ENCODE data around the gene LIPC. TPM values are rescaled to one million over a fixed set of nuclear protein-coding genes. Genes with fewer than 3 reads are reported as not detected.

Gene LIPC
- total and polyA plus RNA-seq, 2 donors (not counting 3 experiments of a cell fraction or from before 2014, with no cell fraction given): not detected

DNA sequence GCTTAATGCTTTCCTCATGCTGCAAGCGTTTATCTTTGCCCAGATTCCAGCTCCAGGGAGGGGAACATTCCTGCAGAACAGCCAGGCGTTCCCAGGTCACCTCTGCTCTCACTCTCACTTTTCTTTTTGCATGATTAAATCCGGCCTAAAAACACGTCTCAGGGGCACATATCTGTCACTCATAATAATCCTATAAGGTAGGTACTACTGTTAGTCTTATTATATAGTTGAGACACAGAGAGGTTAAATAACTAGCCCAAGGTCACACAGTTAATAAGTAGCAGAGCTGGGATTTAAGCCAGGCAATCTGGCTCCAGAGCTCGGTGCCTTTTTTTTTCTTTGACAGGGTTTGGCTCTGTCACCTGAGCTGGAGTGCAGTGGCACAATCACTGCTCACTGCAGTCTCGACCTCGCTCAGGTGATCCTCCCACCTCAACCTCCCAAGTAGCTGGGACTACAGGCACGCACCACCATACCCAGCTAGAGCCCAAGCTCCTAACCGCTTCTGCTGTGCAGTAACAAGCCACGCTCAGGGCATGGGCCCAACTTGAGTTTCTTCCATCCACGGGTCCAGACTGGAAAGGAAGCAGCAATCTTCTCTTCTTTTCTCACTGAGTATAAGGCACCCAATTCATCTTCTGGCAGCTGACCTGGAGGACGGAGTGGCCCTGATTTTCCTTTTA is 96.5 kb downstream of the LIPC start:
- Histone ChIP-seq H3K4me2 (ENCODE audit: insufficient read depth, low read length) (no peak overlapping the region), H3K79me2 (ENCODE audit: control insufficient read depth, insufficient read depth, low read length) (no peaks in the 10 kb centered on the region), H3K9me3 (replicated peaks; ENCODE audit: control insufficient read depth, insufficient read depth, low read length) (no peaks in the 10 kb centered on the region), H3K27ac (ENCODE audit: insufficient read depth, low read depth, low read length) (no peak overlapping the region), H3K4me1 (ENCODE audit: control insufficient read depth, extremely low read depth, insufficient read depth, low read length) (no peaks in the 10 kb centered on the region), H3K9ac (replicated peaks; ENCODE audit: extremely low read depth, insufficient read depth, low read length) (no peak overlapping the region), H3K27me3 (ENCODE audit: control insufficient read depth in 2 of 2, insufficient read depth in 2 of 2, low read length in 2 of 2) (peaks cover 0 to 3% of the 10 kb centered on the region in 2 experiments), H4K20me1 (replicated peaks; ENCODE audit: control insufficient read depth, extremely low read depth, insufficient read depth, low read length) (no peaks in the 10 kb centered on the region), H3K4me3 (replicated peaks in 1 of 3; ENCODE audit: insufficient read depth in 1 of 3, low read depth in 1 of 3, low read length in 3 of 3) (no peak overlapping the region), H3K36me3 (ENCODE audit: control insufficient read depth in 2 of 2, extremely low read depth in 1 of 2, insufficient read depth in 2 of 2, low read length in 2 of 2) (no peaks in the 10 kb centered on the region), H2AFZ (ENCODE audit: low read depth, low read length) (no peak overlapping the region), H3K9me1 (replicated peaks; ENCODE audit: control insufficient read depth, extremely low read depth, insufficient read depth, low read length) (no peaks in the 10 kb centered on the region)
- no peak for DNase-seq (ENCODE audit: low read depth, low spot score)
- TF ChIP-seq POLR2AphosphoS5 (IDR thresholded peaks at IDR 0.05; ENCODE audit: insufficient read depth, low read depth, low read length) (no peak), POLR2A (IDR thresholded peaks at IDR 0.05; ENCODE audit: low read depth, low read length) (no peak), MYC (IDR thresholded peaks at IDR 0.05; ENCODE audit: low read depth, low read length) (no peak), EZH2 (IDR thresholded peaks at IDR 0.05; ENCODE audit: borderline replicate concordance, low read depth, low read length, severe bottlenecking) (no peak), FOS (IDR thresholded peaks at IDR 0.05; ENCODE audit: borderline replicate concordance, insufficient read depth, low read length) (no peak), GATA2 (IDR thresholded peaks at IDR 0.05; ENCODE audit: insufficient read depth, insufficient read length, low read depth, low read length) (no peak), JUN (IDR thresholded peaks at IDR 0.05; ENCODE audit: borderline replicate concordance, insufficient read depth, insufficient read length, low read depth) (no peak)
- TF ChIP-seq, protein P1, sequence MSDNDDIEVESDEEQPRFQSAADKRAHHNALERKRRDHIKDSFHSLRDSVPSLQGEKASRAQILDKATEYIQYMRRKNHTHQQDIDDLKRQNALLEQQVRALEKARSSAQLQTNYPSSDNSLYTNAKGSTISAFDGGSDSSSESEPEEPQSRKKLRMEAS (IDR thresholded peaks at IDR 0.05; ENCODE audit: insufficient read depth, insufficient read length): no peak
- TF ChIP-seq, protein P2, sequence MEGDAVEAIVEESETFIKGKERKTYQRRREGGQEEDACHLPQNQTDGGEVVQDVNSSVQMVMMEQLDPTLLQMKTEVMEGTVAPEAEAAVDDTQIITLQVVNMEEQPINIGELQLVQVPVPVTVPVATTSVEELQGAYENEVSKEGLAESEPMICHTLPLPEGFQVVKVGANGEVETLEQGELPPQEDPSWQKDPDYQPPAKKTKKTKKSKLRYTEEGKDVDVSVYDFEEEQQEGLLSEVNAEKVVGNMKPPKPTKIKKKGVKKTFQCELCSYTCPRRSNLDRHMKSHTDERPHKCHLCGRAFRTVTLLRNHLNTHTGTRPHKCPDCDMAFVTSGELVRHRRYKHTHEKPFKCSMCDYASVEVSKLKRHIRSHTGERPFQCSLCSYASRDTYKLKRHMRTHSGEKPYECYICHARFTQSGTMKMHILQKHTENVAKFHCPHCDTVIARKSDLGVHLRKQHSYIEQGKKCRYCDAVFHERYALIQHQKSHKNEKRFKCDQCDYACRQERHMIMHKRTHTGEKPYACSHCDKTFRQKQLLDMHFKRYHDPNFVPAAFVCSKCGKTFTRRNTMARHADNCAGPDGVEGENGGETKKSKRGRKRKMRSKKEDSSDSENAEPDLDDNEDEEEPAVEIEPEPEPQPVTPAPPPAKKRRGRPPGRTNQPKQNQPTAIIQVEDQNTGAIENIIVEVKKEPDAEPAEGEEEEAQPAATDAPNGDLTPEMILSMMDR (IDR thresholded peaks at IDR 0.05; ENCODE audit: extremely low read depth in 1 of 2, insufficient read depth in 1 of 2, low read depth in 1 of 2, low read length in 2 of 2): no peak
- no TSS peak for BruUV-seq (replicated peaks)
- intact Hi-C loops (cut with micrococcal nuclease): no loop called here
- dilution Hi-C loops (cut with MboI; ENCODE audit: extremely low pct_ligation_motif_present, low sequenced_read_pairs): no loop called here
- POLR2A ChIA-PET: no interaction called here
- FAIRE-seq: no peak
- CTCF ChIA-PET: interaction anchor here (1.6 kb wide), 1 partner anchor 19 kb away, joined by 5 read pairs; no protein-coding TSS in a partner anchor

Measured in endothelial cell of umbilical vein (primary cell).